Measurements from ENCODE around the gene MAGEH1. TPM values are rescaled to one million over a fixed set of nuclear protein-coding genes. Genes with fewer than 3 reads are reported as not detected.
A peak's percentile ranks its signal among the peaks of the same experiment; 100 is the strongest.
"Not testable (repeated sequence)": the region's sequence is repeated elsewhere in the genome, so short reads cannot be mapped to it uniquely, and the experiment has no call there.

MAGEH1 gene
- 10 to 100 TPM; 20.6 to 25.3 (median 24.9) TPM for total RNA-seq (2021; fragmentation: NEBNext Ultra II Directional; extraction: Animal tissue kit (Norgen Biotek cat#: 25700))
- long read RNA-seq, transcript MAGEH1-201 (1 exons, 1,462 nt): major isoform, 45 of 45 reads
- long read RNA-seq, partial matches to known transcripts: 0 of 45 reads
- long read RNA-seq, other reads (novel, unspliced or antisense): 0 of 45 reads

GRCh38 chrX:55451990-55452832 is at the start of gene MAGEH1:
MAGEH1 (plus strand) TSS chrX:55452127; CDS start chrX:55452375, 248 bp downstream.
- H3K9me3 Mint-ChIP-seq: no peaks in the 10 kb centered on the region
- H3K36me3 Mint-ChIP-seq (ENCODE audit: low read depth): no peaks in the 10 kb centered on the region
- H3K4me1 Mint-ChIP-seq (ENCODE audit: low read depth): peaks cover 14% of the 10 kb centered on the region
- H3K27me3 Mint-ChIP-seq (ENCODE audit: insufficient read depth): no peaks in the 10 kb centered on the region
- DNase-seq: peak; percentile 75
- H3K4me3 Mint-ChIP-seq: peak within 1 kb of the TSS; percentile 99
- no peak for TF ChIP-seq CTCF (IDR thresholded peaks at IDR 0.05)
- H3K27ac Mint-ChIP-seq: peak within 1 kb of the TSS; percentile 91

- DNase-seq; H3K4me1 Mint-ChIP-seq (ENCODE audit: low read depth); H3K9me3 Mint-ChIP-seq; H3K36me3 Mint-ChIP-seq (ENCODE audit: low read depth); H3K4me3 Mint-ChIP-seq; H3K27me3 Mint-ChIP-seq (ENCODE audit: insufficient read depth); H3K27ac Mint-ChIP-seq: not testable (repeated sequence)
These were observed 24.8 kb upstream of the MAGEH1 start for GRCh38 chrX:55427079-55427478.

GRCh38 chrX:55443468-55443867 is 8.5 kb upstream of the MAGEH1 start:
- not testable (repeated sequence) for H3K9me3 Mint-ChIP-seq; H3K4me3 Mint-ChIP-seq; DNase-seq; H3K27me3 Mint-ChIP-seq (ENCODE audit: insufficient read depth); H3K4me1 Mint-ChIP-seq (ENCODE audit: low read depth); H3K36me3 Mint-ChIP-seq (ENCODE audit: low read depth); H3K27ac Mint-ChIP-seq

- Mint-ChIP-seq H3K9me3 (no peaks in the 10 kb centered on the region), H3K36me3 (ENCODE audit: low read depth) (no peaks in the 10 kb centered on the region), H3K4me3 (no peak overlapping the region), H3K27ac (no peak overlapping the region), H3K4me1 (ENCODE audit: low read depth) (peaks cover 14% of the 10 kb centered on the region), H3K27me3 (ENCODE audit: insufficient read depth) (peaks cover 4% of the 10 kb centered on the region)
- no peak for DNase-seq
- TF ChIP-seq CTCF (IDR thresholded peaks at IDR 0.05): peak; percentile 28; the same call in 1 of the 2 replicates
These were observed 1.7 kb upstream of the MAGEH1 start for GRCh38 chrX:55450259-55450658.

GRCh38 chrX:55451141-55451540 is 786 bp upstream of the MAGEH1 start:
- Mint-ChIP-seq H3K27me3 (ENCODE audit: insufficient read depth) (peaks cover 3% of the 10 kb centered on the region), H3K36me3 (ENCODE audit: low read depth) (no peaks in the 10 kb centered on the region), H3K4me1 (ENCODE audit: low read depth) (peaks cover 14% of the 10 kb centered on the region), H3K4me3 (peak overlapping the region; percentile 99), H3K9me3 (no peaks in the 10 kb centered on the region), H3K27ac (no peak overlapping the region)
- no peak for TF ChIP-seq CTCF (IDR thresholded peaks at IDR 0.05)
- DNase-seq: no peak

- no peak for DNase-seq
- peak overlapping the region; percentile 99 for H3K4me3 Mint-ChIP-seq
- H3K27me3 Mint-ChIP-seq (ENCODE audit: insufficient read depth): no peaks in the 10 kb centered on the region; the same call in 1 of the 2 replicates
- no peak for TF ChIP-seq CTCF (IDR thresholded peaks at IDR 0.05)
- no peaks in the 10 kb centered on the region for H3K9me3 Mint-ChIP-seq
- peaks cover 14% of the 10 kb centered on the region for H3K4me1 Mint-ChIP-seq (ENCODE audit: low read depth)
- no peaks in the 10 kb centered on the region for H3K36me3 Mint-ChIP-seq (ENCODE audit: low read depth)
- H3K27ac Mint-ChIP-seq: peak overlapping the region; percentile 91
These were observed 319 bp upstream of the MAGEH1 start for GRCh38 chrX:55451626-55451989.
